H1 (cell line): ENCODE data around the gene TCEAL7. TPM values are rescaled to one million over a fixed set of nuclear protein-coding genes. Genes with fewer than 3 reads are reported as not detected.
A peak's percentile ranks its signal among the peaks of the same experiment; 100 is the strongest.

Experiments
- CTCF ChIA-PET: fragments of 300-600 bp; sonication (Branson Sonifier 250); formaldehyde crosslinking; loops from one replicate; lab custom pipeline; 2021; ENCODE audit not compliant: partially characterized antibody; lab: Charles Lee
- POLR2A ChIA-PET: fragments of 300-600 bp; sonication (Branson Sonifier 250); formaldehyde crosslinking; loops from one replicate; lab custom pipeline; 2021; ENCODE audit warnings: inconsistent platforms; ENCODE audit not compliant: partially characterized antibody; lab: Charles Lee
- DNase-seq, 2 experiments: peaks; one replicate each; pipeline versions ENCODE4 v3.0.0 to v3.0.0-alpha.2; 2010 to 2022; ENCODE audit warnings: low spot score in 2 of 2, low read depth in 1 of 2, mixed read lengths in 1 of 2
- FAIRE-seq: peaks from 2 replicates; lab custom pipeline; 2011; peaks lifted over from hg19 to GRCh38; lab: Jason Lieb, UNC
- H2AFZ ChIP-seq: 2 replicates; pipeline ENCODE4 v1.8.1; 2012; ENCODE audit warnings: low read length, inconsistent platforms
- H2AK5ac ChIP-seq: 2 replicates; pipeline ENCODE4 v1.6.1; 2013; ENCODE audit warnings: low read depth, low read length
- H2BK120ac ChIP-seq: replicated peaks from 2 replicates; pipeline ENCODE3; 2013; ENCODE audit warnings: low read depth, low read length, inconsistent platforms
- H2BK12ac ChIP-seq: 2 replicates; pipeline ENCODE4 v1.6.1; 2013; ENCODE audit warnings: low read depth, low read length
- H2BK15ac ChIP-seq: 2 replicates; pipeline ENCODE4 v1.6.1; 2013; ENCODE audit warnings: low read length
- H2BK20ac ChIP-seq: 2 replicates; pipeline ENCODE4 v1.6.1; 2013; ENCODE audit warnings: low read length
- H2BK5ac ChIP-seq: 2 replicates; pipeline ENCODE4 v1.6.1; 2013; ENCODE audit warnings: low read depth, low read length
- H3K14ac ChIP-seq: 2 replicates; pipeline ENCODE4 v1.6.1; 2013; ENCODE audit warnings: inconsistent platforms; ENCODE audit not compliant: insufficient read length
- H3K18ac ChIP-seq: 2 replicates; pipeline ENCODE4 v1.6.1; 2013; ENCODE audit warnings: low read length; ENCODE audit errors: extremely low read depth
- H3K23ac ChIP-seq: 2 replicates; pipeline ENCODE4 v1.6.1; 2013; ENCODE audit warnings: inconsistent platforms; ENCODE audit not compliant: insufficient read length
- H3K23me2 ChIP-seq: 2 replicates; pipeline ENCODE4 v1.6.1; 2013; ENCODE audit warnings: low read depth, low read length
- H3K27ac ChIP-seq: 2 replicates; pipeline ENCODE4 v1.6.1; 2011; ENCODE audit warnings: low read depth, low read length, inconsistent platforms
- H3K27me3 ChIP-seq, 4 experiments: replicated peaks in 1 of 4; 1 replicate in 1 of 4; 2 replicates in 3 of 4; pipeline versions ENCODE4 v1.6.1 to v1.8.1; 2011 to 2013; ENCODE audit warnings: low read length in 3 of 4, mild to moderate bottlenecking in 3 of 4, inconsistent platforms in 2 of 4, mixed read lengths in 2 of 4, moderate library complexity in 1 of 4; ENCODE audit not compliant: control insufficient read depth in 3 of 4, insufficient read depth in 3 of 4; ENCODE audit errors: extremely low read depth in 1 of 4
- H3K36me3 ChIP-seq, 4 experiments: 2 replicates each; pipeline versions ENCODE4 v1.6.1 to v1.8.1; 2011 to 2013; ENCODE audit warnings: mild to moderate bottlenecking in 4 of 4, low read length in 3 of 4, moderate library complexity in 2 of 4, control low read depth in 1 of 4, inconsistent platforms in 1 of 4; ENCODE audit not compliant: insufficient read depth in 4 of 4, control insufficient read depth in 2 of 4
- H3K4ac ChIP-seq: replicated peaks from 2 replicates; pipeline ENCODE3; 2013; ENCODE audit warnings: low read length, low read depth, mixed read lengths, inconsistent platforms; ENCODE audit not compliant: insufficient read length
- H3K4me1 ChIP-seq, 4 experiments: replicated peaks in 1 of 4; 1 replicate in 1 of 4; 2 replicates in 3 of 4; pipeline versions ENCODE4 v1.6.1 to v1.8.1; 2011 to 2013; ENCODE audit warnings: low read length in 3 of 4, inconsistent platforms in 2 of 4, mixed read lengths in 1 of 4; ENCODE audit not compliant: insufficient read depth in 4 of 4, control insufficient read depth in 3 of 4
- H3K4me2 ChIP-seq, 2 experiments: 2 replicates each; pipeline versions ENCODE4 v1.6.1 to v1.8.1; 2011 to 2013; ENCODE audit warnings: low read depth in 2 of 2, low read length in 2 of 2, control low read depth in 1 of 2, inconsistent platforms in 1 of 2, mild to moderate bottlenecking in 1 of 2; ENCODE audit not compliant: insufficient read depth in 1 of 2
- H3K4me3 ChIP-seq, 4 experiments: fragments of 200-600, 300-600 bp in 1 of 4; sonication (generic), shearing (Covaris generic), sonication (Bioruptor Twin) in 1 of 4; 2 replicates each; pipeline versions ENCODE4 v1.5.1 to v1.8.1; 2011 to 2016; ENCODE audit warnings: low read length in 4 of 4, low read depth in 3 of 4, control low read depth in 2 of 4, inconsistent platforms in 2 of 4, mild to moderate bottlenecking in 2 of 4, mixed read lengths in 1 of 4, moderate library complexity in 1 of 4; ENCODE audit not compliant: insufficient read depth in 2 of 4; ENCODE audit errors: extremely low read depth in 1 of 4
- H3K56ac ChIP-seq: replicated peaks from 2 replicates; pipeline ENCODE3; 2013; ENCODE audit warnings: low read depth, mild to moderate bottlenecking, mixed read lengths, low read length, inconsistent platforms; ENCODE audit not compliant: insufficient read length
- H3K79me1 ChIP-seq: 2 replicates; pipeline ENCODE4 v1.6.1; 2013; ENCODE audit warnings: low read depth, low read length, control low read depth
- H3K79me2 ChIP-seq, 2 experiments: 2 replicates each; pipeline versions ENCODE4 v1.6.1 to v1.8.1; 2012 to 2013; ENCODE audit warnings: low read length in 2 of 2, mild to moderate bottlenecking in 2 of 2, inconsistent platforms in 1 of 2; ENCODE audit not compliant: insufficient read depth in 2 of 2, control insufficient read depth in 1 of 2
- H3K9ac ChIP-seq, 4 experiments: replicated peaks in 1 of 4; 1 replicate in 1 of 4; 2 replicates in 3 of 4; pipeline versions ENCODE4 v1.6.1 to v1.8.1; 2011 to 2013; ENCODE audit warnings: low read depth in 3 of 4, low read length in 3 of 4, control low read depth in 2 of 4, mild to moderate bottlenecking in 2 of 4, moderate library complexity in 2 of 4, inconsistent platforms in 1 of 4; ENCODE audit errors: extremely low read depth in 1 of 4
- H3K9me3 ChIP-seq, 2 experiments: 2 replicates each; pipeline versions ENCODE4 v1.6.1 to v1.8.1; 2012 to 2013; ENCODE audit warnings: mild to moderate bottlenecking in 2 of 2, moderate library complexity in 2 of 2, control low read depth in 1 of 2, inconsistent platforms in 1 of 2, low read depth in 1 of 2, low read length in 1 of 2, mixed read lengths in 1 of 2; ENCODE audit not compliant: insufficient read depth in 2 of 2
- H4K20me1 ChIP-seq, 2 experiments: replicated peaks in 1 of 2; 2 replicates each; pipeline versions ENCODE3 to v1.8.1; 2011 to 2013; ENCODE audit warnings: inconsistent platforms in 2 of 2, low read length in 2 of 2, mild to moderate bottlenecking in 1 of 2; ENCODE audit not compliant: insufficient read depth in 2 of 2, control insufficient read depth in 1 of 2
- H4K5ac ChIP-seq: 2 replicates; pipeline ENCODE4 v1.6.1; 2013; ENCODE audit warnings: low read length, low read depth, mixed read lengths, inconsistent platforms; ENCODE audit not compliant: insufficient read length
- H4K8ac ChIP-seq: 2 replicates; pipeline ENCODE4 v1.8.0; 2013; ENCODE audit warnings: mild to moderate bottlenecking, moderate library complexity, low read length, inconsistent platforms; ENCODE audit not compliant: insufficient read depth; ENCODE audit errors: extremely low read depth
- H4K91ac ChIP-seq: replicated peaks from 2 replicates; pipeline ENCODE3; 2013; ENCODE audit warnings: low read length, mixed read lengths, inconsistent platforms; ENCODE audit not compliant: insufficient read length
- ATF3 ChIP-seq: IDR thresholded peaks from 2 replicates; pipeline ENCODE4 v1.6.1; 2011; ENCODE audit warnings: low read depth, mild to moderate bottlenecking, low read length; ENCODE audit not compliant: insufficient read depth
- CEBPB ChIP-seq: IDR thresholded peaks from 2 replicates; pipeline ENCODE4 v1.6.1; 2012; ENCODE audit warnings: low read depth, low read length
- EGR1 ChIP-seq: IDR thresholded peaks from 2 replicates; pipeline ENCODE4 v1.6.1; 2011; ENCODE audit warnings: low read depth, low read length, borderline replicate concordance
- EP300 ChIP-seq, 2 experiments: IDR thresholded peaks; 1 replicate in 1 of 2; 2 replicates in 1 of 2; pipeline ENCODE4 v1.6.1; 2011 to 2012; ENCODE audit warnings: low read depth in 2 of 2, low read length in 2 of 2, mild to moderate bottlenecking in 2 of 2, borderline replicate concordance in 1 of 2, inconsistent platforms in 1 of 2, moderate library complexity in 1 of 2
- GABPA ChIP-seq: IDR thresholded peaks from 2 replicates; pipeline ENCODE4 v1.6.1; 2011; ENCODE audit warnings: mild to moderate bottlenecking, low read length, moderate library complexity, borderline replicate concordance; ENCODE audit not compliant: insufficient read depth
- JUND ChIP-seq: IDR thresholded peaks from 2 replicates; pipeline ENCODE4 v1.6.1; 2011; ENCODE audit warnings: mild to moderate bottlenecking, improper control_type of control experiment, low read length
- MAFK ChIP-seq: IDR thresholded peaks from 2 replicates; pipeline ENCODE4 v1.6.1; 2012; ENCODE audit warnings: low read depth, mild to moderate bottlenecking, improper control_type of control experiment, low read length
- NANOG ChIP-seq: IDR thresholded peaks from 2 replicates; pipeline ENCODE4 v1.6.1; 2011; ENCODE audit warnings: low read length, low read depth, mild to moderate bottlenecking, inconsistent platforms; ENCODE audit not compliant: insufficient read depth, poor library complexity, severe bottlenecking
- POLR2A ChIP-seq, 2 experiments: IDR thresholded peaks; 1 replicate in 1 of 2; 2 replicates in 1 of 2; pipeline ENCODE4 v1.6.1; 2011; ENCODE audit warnings: low read depth in 2 of 2, low read length in 2 of 2, mild to moderate bottlenecking in 2 of 2; ENCODE audit errors: control extremely low read depth in 1 of 2
- RAD21 ChIP-seq, 2 experiments: IDR thresholded peaks in 1 of 2; conservative IDR thresholded peaks in 1 of 2; 2 replicates each; pipeline ENCODE4 v1.6.1; 2011; ENCODE audit warnings: low read depth in 2 of 2, low read length in 2 of 2, improper control_type of control experiment in 1 of 2, inconsistent platforms in 1 of 2, mild to moderate bottlenecking in 1 of 2, moderate library complexity in 1 of 2
- SIRT6 ChIP-seq: IDR thresholded peaks from one replicate; pipeline ENCODE4 v1.7.1; 2012; ENCODE audit warnings: low read length, inconsistent platforms
- TAF7 ChIP-seq: optimal IDR thresholded peaks from 2 replicates; pipeline ENCODE3; 2011; ENCODE audit warnings: low read depth, mild to moderate bottlenecking, inconsistent platforms, low read length, moderate library complexity, borderline replicate concordance
- ZNF274 ChIP-seq: IDR thresholded peaks from 2 replicates; pipeline ENCODE4 v1.7.0; 2012; ENCODE audit warnings: low read length, borderline replicate concordance; ENCODE audit errors: extremely low read depth
- WGBS, 2 experiments: shearing (Covaris generic) in 1 of 2; methylation state at CpG; one replicate each; pipeline versions ENCODE4 v1.1.6 to v1.1.7; 2013 to 2015; ENCODE audit warnings: low lambda C conversion rate in 2 of 2, mixed read lengths in 2 of 2, inconsistent platforms in 1 of 2, low coverage in 1 of 2, missing lambda C conversion rate in 1 of 2; ENCODE audit not compliant: insufficient replicate concordance in 2 of 2, insufficient coverage in 1 of 2, insufficient read length in 1 of 2; ENCODE audit errors: extremely low coverage in 1 of 2, missing lambda C conversion rate in 1 of 2; 5-methylcytosine and 5-hydroxymethylcytosine counted together
- polyA plus RNA-seq, 7 experiments: library from polyadenylated mRNA; depleted of rRNA in 3 of 7; stranded (reverse) in 5 of 7; unstranded in 2 of 7; fragments of >200 nt in 5 of 7; fragments of 200-250 nt in 2 of 7; gene quantifications; 1 replicate in 5 of 7; 2 replicates in 1 of 7; 4 replicates in 1 of 7; pipeline versions ENCODE4 v1.2.1 to v1.2.3, GENCODE V29; 2011 to 2013; ENCODE audit warnings: missing spikeins in 2 of 7, mixed read lengths in 2 of 7
- total RNA-seq: library from RNA; stranded (reverse); fragmentation: NEBNext Ultra II Directional; extraction: Animal tissue kit (Norgen Biotek cat#: 25700); gene quantifications from 2 replicates; pipeline ENCODE4 v1.2.1, GENCODE V29; 2021

The TCEAL7 gene
- total and polyA plus RNA-seq, 2 of the 8 experiments (the other 6 are each of a cell fraction or from before 2014, with no cell fraction given), result 7.9 to 11.6 TPM

- Histone ChIP-seq H2BK15ac (no peak overlapping the region), H3K23ac (no peak overlapping the region), H3K4me3 (0 out of 8 replicates have a peak overlapping the region, but pooled peaks of 1 of the 4 experiments have one; percentile 4), H4K5ac (no peak overlapping the region), H3K9ac (no peak overlapping the region), H3K36me3 (peaks cover 0 to 9% (median 0%) of the 10 kb centered on the region in 4 experiments; a peak in 1 of 8 replicates), H3K18ac (no peak overlapping the region), H3K79me2 (peaks cover 0 to 5% of the 10 kb centered on the region in 2 experiments; a peak in 1 of 4 replicates), H2BK12ac (no peak overlapping the region), H3K27me3 (no peaks in the 10 kb centered on the region), H2AFZ (no peak overlapping the region), H2AK5ac (no peak overlapping the region), H4K8ac (no peak overlapping the region), H3K4ac (no peak overlapping the region), H2BK5ac (no peak overlapping the region), H2BK20ac (no peak overlapping the region), H3K14ac (no peak overlapping the region), H3K4me1 (no peaks in the 10 kb centered on the region), H4K91ac (no peak overlapping the region), H3K79me1 (no peaks in the 10 kb centered on the region), H3K27ac (no peak overlapping the region; the same call in 1 of the 2 replicates), H3K23me2 (no peaks in the 10 kb centered on the region; the same call in 1 of the 2 replicates), H3K4me2 (no peak overlapping the region), H4K20me1 (no peaks in the 10 kb centered on the region), H3K56ac (no peak overlapping the region), H2BK120ac (no peak overlapping the region), H3K9me3 (no peaks in the 10 kb centered on the region)
- FAIRE-seq (peak; percentile 36), DNase-seq (no peak)
- POLR2A ChIA-PET, result interaction anchor here (0.7 to 1.7 kb wide), 5 partner anchors 9 to 16 kb away, joined by 3 to 8 read pairs (median 3); partner anchors contain the start of gene BEX3
- CTCF ChIA-PET, result no interaction called here
- WGBS, 2 experiments, result 13% methylated on average over 1 of the region's 1 CpG; no CpG with 5 or more reads in 1 of the 2 experiments
- TF ChIP-seq SIRT6, result no peak
- TF ChIP-seq MAFK, result no peak
- TF ChIP-seq TAF7, result no peak
- TF ChIP-seq POLR2A (IDR thresholded peaks at IDR 0.05; ENCODE audit: control extremely low read depth in 1 of 2, low read depth in 2 of 2, low read length in 2 of 2), result no peak
- no peak for TF ChIP-seq EGR1
- TF ChIP-seq GABPA, result no peak
- no peak for TF ChIP-seq ATF3
- TF ChIP-seq RAD21 (IDR thresholded peaks at IDR 0.05 in 1 of 2, conservative IDR thresholded peaks at IDR 0.05 in 1 of 2; ENCODE audit: low read depth in 2 of 2, low read length in 2 of 2), result no peak
- TF ChIP-seq JUND, result no peak
- no peak for TF ChIP-seq EP300 (IDR thresholded peaks at IDR 0.05; ENCODE audit: borderline replicate concordance in 1 of 2, low read depth in 2 of 2, low read length in 2 of 2)
- no peak for TF ChIP-seq ZNF274
- no peak for TF ChIP-seq NANOG
- no peak for TF ChIP-seq CEBPB
These were observed 31.8 kb downstream of the TCEAL7 start for GRCh38 chrX:103361798-103362197.
